COLO668 (cell line): Measurements from ENCODE around the gene SLC22A4.
A peak's percentile ranks its signal among the peaks of the same experiment; 100 is the strongest.

Source experiments
- DNase-seq: peaks from one replicate; lab custom pipeline; 2025; ENCODE audit not compliant: unreplicated experiment; lab: John Stamatoyannopoulos, UW

The SLC22A4 gene

DNA sequence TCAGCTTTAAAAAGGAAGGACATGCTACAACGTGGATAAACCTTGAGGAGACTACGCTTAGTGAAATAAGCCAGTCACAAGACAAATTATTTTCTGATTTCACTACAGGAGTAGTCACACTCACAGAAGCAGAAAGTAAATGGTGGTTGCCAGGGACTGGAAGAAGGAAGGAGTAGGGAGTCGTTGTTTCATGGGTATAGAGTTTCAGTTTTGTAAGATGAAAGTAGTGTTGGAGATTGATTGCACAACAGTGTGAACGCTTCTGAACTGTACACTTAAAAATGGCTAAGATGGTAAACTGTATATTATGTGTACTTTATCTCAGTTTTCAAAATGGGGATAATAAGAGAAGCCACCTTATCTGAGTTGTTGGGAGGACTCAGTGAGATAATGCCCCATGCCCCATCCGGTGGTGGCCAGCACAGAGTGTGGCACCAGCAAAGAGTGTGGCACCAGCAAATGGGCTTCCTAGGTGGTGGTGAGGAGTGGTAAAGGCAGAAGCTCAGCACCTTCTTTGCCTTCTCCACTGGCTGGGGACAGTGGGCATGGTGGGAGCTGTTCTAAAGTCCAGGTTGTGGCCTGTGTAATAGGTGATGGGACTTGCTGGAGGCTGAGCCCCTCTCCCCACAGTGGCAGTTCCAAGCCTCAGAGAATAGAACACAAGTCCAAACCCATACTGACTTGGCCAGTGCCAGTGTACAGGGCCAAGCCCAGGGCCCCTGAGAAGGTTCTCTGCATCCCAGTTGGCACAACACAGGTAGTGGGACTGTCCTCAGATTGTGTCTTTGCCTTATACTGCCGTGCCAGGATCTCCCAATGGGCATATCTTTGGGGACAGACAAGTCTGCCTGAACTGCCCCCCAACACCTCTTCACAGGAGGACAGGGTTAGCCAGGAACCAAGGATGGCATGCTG lies 4.4 kb downstream of the SLC22A4 start:
- no peak for DNase-seq

- DNase-seq = no peak
Observed at GRCh38 chr5:132299917-132300316, 5.7 kb downstream of the SLC22A4 start.

DNA sequence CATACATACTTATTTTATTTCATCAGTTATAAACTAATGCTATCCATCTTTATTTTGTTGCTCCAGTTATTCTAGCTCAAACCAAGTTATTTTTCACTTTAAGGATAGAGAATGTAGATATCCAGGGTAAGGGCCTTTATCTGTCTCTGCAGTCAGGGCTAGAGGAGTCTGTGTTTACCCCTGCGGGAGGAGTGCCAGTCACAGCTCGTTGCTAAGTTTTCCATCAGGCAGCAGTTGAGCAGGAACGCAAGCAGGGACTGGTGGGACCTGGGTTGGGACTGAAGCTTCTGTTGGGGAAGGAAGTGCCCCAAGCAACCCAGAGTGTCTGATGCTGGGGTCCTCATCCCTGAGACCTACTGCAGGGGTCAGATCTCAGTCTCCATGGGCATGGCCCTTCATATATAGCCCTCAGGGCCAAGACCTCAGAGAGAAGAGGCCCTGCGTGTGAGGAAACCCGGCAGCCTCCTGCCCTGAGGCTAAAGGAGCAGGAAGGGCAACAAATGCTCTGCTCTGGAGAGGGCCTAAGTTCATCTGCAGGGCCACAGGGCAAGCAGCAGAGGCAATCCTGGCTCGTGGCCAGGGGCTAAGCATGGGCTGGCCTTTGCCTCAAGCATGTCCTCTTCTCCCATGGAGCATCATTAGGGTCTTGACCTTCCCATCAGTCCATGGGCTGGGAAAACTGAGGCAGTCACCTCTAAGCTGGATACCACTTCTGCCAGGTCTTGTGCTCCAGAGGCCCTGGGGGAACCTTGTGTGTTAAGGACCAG lies 6.6 kb downstream of the SLC22A4 start:
- peak; percentile 3 for DNase-seq

GRCh38 chr5:132301344-132302271 lies 7.4 kb downstream of the SLC22A4 start:
- DNase-seq = peak; percentile 19

DNA sequence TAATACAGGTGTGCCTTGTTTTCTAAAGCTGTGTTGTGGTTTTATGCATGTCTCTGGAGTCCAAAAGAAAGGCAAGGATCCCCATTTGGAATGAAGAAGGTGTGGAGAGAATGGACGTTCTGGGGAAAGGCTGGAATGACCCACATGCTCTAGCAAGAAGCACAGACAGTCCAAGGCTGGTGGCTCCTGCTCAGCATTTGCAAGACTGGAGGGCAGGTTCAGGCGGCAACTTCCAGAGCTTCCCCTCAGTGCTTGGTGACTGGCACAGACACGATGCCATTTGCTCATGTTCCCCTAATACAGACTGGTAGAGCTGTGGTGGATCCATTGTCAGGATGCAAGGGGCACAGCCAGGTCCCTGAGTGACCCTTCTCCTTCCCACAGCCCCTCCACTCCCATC lies 8.2 kb downstream of the SLC22A4 start:
- DNase-seq = no peak

- DNase-seq = no peak
Observed at GRCh38 chr5:132303589-132303988, 9.4 kb downstream of the SLC22A4 start.

DNA sequence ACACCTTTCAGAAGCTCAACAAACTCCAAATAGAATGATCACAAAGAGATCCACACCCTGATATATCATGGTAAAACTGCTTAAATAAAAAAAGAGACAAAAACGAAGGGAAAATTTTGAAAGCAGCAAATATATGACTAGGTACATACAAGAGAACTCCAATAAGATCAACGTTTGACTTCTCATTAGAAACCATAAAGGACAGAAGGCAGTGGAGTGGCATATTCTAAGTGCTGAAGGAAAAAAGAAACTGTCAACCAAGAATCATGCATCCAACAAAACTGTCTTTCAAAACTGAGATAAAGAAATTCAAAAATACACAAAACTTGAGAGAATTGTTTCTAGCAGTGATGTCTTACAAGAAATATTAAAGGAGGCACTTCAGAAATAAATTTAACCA lies 11.2 kb downstream of the SLC22A4 start:
- DNase-seq = no peak

- no peak for DNase-seq
Observed at GRCh38 chr5:132308701-132309100, 14.5 kb downstream of the SLC22A4 start.

DNA sequence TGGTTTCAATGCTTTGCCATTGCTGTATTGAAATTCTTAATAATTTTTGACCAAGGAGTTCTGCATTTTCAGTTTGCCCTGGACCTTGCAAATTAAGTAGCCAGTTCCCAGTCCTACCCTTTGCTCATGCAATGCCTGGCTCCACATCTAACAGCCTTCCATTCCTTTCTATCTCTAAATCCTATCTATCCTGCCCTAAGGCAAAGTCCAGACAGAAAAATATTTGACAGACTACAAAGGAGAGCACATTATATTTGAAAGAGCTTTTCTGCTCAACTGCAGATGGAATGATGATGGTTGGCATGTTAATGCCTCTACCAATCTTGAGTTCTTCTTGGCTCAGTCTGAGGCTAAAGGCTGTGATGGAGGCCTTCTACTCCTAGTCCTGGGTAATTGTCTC lies 15.5 kb downstream of the SLC22A4 start:
- no peak for DNase-seq

DNA sequence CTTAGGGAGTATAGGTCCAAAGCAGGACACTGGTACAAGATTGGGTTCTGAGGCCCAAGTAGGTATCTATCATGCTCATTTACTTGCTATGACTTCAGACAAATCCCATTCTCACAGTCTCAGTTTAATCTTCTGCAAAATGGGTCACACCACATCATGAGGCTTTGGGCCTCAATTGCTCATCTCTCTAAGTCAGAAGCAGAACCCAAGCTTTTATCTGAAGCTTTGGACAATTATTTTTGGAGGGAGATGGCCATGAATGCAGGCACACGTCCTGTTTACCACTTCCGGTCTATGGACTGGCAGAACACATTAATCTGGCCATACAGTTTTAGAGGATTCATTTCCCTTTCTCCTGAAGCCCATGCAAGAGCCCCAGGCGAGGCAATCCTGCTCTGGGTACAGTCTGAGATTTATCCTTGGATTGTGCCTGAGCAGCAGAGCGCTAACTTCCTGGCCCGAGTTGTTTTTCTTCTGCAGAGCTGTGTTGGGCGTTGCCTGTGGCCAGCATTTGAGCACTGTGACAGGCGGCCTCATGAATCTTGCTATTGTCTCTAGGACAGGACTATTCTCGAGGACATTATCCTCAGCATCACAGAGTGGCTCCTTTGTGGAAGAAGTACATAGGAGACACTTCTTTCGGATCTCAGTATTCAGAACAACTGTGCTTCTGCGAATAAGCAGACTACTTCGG lies 16.1 kb downstream of the SLC22A4 start:
- no peak for DNase-seq

GRCh38 chr5:132313366-132313765 lies 19.2 kb downstream of the SLC22A4 start:
- no peak for DNase-seq

GRCh38 chr5:132313961-132314432 lies 19.8 kb downstream of the SLC22A4 start:
- DNase-seq = no peak

GRCh38 chr5:132315529-132316067 lies 21.4 kb downstream of the SLC22A4 start:
- DNase-seq = no peak

- DNase-seq = no peak
Observed at GRCh38 chr5:132319975-132320374, 25.8 kb downstream of the SLC22A4 start.

- no peak for DNase-seq
Observed at GRCh38 chr5:132321109-132321721, 27.0 kb downstream of the SLC22A4 start.

GRCh38 chr5:132322266-132322665 lies 28.1 kb downstream of the SLC22A4 start:
- no peak for DNase-seq

DNA sequence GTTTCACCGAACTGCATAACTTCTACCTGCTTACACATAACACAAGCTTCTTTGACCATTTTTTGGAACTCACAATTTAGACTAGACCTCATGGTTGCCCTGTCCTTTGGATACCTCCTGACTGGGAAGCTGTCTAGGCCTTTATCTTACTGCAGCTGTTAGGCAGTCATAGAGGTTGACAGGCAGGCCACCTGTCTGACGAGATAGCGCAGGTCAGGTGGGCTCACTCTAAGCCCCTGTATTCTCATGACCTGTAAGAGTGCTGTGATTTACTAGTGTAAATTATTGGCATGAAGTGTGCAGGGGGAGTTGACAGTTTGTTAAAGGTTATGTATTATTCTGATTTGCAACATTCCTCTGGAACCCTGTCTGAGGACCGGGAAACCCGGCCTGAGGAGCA lies 29.0 kb downstream of the SLC22A4 start:
- no peak for DNase-seq

DNA sequence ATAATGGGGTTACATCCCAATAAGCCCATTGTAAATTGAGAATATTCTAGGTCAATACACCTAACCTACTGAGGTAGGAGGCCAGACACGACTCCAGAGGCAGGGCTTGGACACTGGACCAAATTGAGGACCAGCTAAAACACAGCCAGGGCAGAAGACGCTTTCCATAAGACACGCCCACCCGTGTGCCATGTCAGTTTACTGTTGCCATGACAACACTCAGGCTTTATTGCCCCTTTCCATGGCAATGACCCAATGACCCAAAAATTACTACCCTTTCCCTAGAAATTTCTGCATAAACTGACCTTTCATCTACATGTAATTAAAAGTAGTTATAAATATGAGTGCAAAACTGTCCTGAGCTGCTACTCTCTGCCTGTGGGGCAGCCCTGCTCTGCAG lies 31.5 kb downstream of the SLC22A4 start:
- no peak for DNase-seq

- DNase-seq = no peak
Observed at GRCh38 chr5:132327252-132327955, 33.2 kb downstream of the SLC22A4 start.
